ENCODE results near the gene KLHL40.

Gene KLHL40

DNA sequence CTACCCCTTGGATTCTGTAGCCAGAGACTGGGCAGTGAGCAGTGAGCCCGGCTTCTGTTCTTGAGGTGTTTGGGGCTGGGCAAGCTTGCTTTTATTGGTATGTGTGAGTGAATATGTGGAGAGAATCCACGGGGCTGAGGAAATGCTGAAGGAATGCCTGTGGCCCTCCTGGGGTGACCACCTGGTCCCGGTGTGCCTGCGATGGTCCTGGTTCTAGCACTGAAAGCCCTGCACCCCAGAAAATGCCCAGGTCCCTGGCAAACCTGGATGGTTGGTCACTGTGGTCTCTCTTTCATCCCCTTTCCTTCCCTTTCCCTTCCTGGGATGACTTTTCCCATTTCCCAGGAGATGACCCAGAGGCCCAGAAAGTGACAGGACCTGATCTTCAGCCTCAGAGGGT lies 27.7 kb upstream of the KLHL40 start:
- DNase-seq (ENCODE audit: low spot score): no peak

DNA sequence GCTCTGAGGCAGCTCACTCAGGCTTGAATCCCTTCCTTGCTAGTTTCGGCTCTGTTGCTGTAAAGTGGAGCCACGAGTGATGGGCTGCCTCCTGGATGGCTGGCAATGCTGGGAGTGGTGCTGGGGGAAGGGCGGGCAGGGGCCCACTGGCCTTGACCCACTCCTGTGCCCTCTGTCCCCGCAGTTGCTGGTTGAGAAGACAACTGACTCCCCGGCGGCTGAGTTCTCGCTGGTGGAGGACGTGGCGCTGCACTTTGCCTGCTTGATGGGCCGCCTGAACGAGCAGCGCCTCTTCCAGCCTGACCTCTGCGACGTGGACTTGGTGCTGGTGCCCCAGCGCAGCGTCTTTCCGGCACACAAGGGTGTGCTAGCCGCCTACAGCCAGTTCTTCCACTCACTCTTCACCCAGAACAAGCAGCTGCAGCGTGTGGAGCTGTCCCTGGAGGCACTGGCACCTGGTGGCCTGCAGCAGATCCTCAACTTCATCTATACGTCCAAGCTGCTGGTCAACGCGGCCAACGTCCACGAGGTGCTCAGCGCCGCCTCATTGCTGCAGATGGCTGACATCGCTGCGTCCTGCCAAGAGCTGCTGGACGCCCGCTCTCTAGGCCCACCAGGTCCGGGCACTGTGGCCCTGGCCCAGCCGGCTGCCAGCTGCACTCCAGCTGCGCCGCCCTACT lies 27.1 kb upstream of the KLHL40 start:
- DNase-seq (ENCODE audit: low spot score): no peak

- no peak for DNase-seq (ENCODE audit: low spot score)
Observed at GRCh38 chr3:42658771-42659390, 26.5 kb upstream of the KLHL40 start.

DNA sequence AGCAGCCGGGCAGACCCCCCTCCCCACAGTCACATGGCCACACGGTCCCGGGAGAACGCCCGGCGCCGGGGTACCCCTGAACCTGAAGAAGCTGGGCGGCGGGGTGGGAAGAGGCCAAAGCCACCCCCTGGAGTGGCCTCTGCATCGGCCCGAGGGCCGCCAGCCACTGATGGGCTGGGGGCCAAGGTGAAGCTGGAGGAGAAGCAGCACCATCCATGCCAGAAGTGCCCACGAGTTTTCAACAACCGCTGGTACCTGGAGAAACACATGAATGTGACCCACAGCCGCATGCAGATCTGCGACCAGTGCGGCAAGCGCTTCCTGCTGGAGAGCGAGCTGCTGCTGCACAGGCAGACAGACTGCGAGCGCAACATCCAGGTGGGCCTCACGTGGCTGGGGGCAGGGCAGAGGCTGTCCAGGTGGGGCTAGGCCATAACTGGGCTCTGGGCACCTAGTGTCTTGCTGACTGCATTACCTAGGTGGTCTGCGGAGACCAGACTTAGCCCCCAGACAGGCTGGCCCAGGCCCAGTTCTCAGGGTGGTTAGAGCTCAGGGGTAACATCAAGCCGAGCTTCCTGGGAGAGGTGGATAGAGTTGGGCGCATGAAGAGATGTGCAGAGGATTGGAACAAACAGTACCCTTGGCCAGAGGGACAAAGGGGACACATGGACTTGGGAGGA lies 25.7 kb upstream of the KLHL40 start:
- DNase-seq (ENCODE audit: low spot score): no peak

DNA sequence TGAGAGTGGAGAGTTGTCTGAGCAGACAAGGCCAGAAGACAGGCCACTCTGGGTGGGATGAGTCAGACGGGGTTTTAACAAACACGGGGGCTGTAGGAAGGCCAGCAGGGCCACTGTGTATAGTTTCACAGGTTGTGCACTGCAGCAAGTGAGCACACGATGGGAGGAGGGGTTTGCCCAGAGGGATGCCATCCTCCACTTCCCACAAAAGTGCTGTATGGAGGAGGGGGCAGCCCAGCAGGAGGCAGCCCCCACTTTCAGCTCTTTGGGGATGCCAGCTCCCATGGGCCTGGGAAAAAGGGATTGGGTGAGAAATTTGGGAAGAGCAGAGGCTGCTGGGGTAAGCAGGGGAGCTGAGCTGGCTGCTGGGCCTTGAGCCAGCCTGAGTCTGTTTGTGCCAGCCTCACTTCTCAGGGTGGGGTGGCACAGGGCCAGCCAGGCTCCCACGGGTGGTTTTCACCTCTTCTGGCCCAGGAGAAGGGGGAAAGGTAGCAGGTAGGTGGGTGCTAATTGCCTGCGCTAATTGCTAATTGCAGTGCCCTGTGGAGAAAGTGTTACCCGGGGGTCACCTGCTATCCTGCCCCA lies 25.1 kb upstream of the KLHL40 start:
- no peak for DNase-seq (ENCODE audit: low spot score)

- DNase-seq (ENCODE audit: low spot score): no peak
Observed at GRCh38 chr3:42660898-42661297, 24.4 kb upstream of the KLHL40 start.

DNA sequence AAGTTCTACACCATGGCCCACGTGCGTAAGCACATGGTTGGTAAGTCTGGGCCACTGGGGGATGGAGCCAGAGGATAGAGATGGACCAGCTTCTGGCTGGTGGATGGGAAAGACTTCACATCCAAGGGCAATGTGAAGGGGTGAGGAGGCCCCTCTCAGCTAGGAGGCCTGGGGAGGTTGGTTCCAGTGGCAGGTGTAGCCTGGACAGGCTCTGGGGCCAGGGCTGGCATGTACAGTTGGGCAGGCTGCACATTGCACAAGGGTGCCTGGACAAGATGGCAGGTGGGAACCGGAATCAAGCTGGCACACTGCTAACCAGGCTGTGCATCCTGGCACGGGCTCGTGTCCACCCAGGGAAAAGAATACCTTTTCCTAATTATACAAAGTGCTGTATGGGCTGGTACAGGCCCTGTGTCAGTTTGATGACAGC lies 23.7 kb upstream of the KLHL40 start:
- DNase-seq (ENCODE audit: low spot score): peak; percentile 57

DNA sequence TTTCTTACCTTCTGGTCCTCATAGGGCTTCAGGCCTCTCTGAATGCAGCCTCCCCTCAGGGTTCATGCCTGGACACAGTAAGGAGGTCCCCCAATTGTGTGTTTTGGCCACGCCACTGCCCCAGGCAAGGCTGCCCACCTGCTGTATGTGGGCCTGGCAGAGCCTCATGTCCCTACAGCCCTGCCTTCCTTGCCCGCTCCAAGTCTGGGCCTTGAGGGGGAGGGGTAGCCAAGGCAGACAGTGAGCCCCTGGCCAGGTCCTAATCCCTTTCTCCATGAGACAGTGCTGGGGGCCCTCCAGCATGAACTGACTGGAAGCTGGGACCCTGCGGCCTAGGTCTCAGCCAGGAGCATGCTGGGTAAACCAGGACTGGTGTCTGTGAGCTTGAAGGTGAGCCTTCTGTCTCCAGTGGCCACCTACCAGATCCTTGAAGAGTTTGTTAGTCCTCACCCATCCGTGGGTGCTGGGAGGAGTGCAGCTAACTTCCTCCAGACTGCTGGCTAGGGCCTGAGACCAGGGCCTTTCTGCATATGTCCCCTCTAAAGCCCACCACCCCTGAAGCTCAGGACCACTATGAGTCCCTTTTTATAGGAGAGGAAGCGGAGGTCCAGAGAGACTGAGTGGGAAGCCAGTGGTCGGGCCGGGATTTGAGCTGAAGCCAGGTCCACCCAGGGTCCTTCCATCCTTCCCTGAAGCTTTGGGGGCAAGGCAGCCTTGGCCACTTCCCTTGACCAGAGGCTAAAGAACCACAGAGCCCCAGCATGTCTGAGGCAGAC lies 23.1 kb upstream of the KLHL40 start:
- no peak for DNase-seq (ENCODE audit: low spot score)

- no peak for DNase-seq (ENCODE audit: low spot score)
Observed at GRCh38 chr3:42662813-42663535, 22.4 kb upstream of the KLHL40 start.

GRCh38 chr3:42663581-42664437 lies 21.5 kb upstream of the KLHL40 start:
- DNase-seq (ENCODE audit: low spot score): no peak

GRCh38 chr3:42664438-42664803 lies 20.9 kb upstream of the KLHL40 start:
- no peak for DNase-seq (ENCODE audit: low spot score)

DNA sequence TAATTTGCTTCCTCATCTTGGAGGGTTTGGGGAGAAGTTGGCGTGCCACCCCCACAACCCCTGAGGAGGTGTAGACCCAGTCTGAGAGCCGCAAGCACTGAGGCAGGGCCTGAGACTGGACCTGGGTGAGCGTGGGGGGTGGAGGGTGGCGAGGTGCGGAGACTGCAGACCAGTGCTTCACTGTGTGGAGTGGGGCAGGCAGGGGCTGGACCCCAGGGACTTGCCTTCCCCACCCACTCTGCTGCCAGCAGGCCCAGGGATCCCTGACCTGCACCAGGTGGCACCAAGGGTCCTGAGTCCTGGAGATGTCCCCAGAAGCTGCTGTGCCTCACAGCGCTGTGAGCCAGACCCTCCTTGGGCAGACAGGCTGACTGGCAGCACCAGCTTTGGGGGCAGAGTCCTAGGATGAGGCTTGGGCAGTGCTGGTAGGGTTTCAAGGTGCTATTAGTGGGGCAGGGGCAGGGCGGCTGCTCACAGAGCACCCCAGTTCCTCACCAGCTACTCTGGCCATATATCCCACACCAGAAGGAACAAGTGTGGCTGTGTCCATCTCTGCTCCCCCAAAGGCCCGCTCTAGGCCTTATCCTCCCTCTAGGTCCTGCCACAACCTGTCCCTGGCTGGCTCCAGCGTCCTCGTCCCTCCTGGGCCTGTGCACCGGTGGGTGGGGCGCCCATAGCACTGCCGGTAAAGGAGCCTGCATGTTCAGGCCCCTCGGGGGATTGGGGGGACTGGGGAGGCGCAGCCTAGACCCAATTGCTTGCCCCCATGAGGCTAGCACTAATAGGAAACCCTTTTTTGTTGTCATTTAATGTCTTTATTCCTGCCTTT lies 20.1 kb upstream of the KLHL40 start:
- DNase-seq (ENCODE audit: low spot score): no peak

DNA sequence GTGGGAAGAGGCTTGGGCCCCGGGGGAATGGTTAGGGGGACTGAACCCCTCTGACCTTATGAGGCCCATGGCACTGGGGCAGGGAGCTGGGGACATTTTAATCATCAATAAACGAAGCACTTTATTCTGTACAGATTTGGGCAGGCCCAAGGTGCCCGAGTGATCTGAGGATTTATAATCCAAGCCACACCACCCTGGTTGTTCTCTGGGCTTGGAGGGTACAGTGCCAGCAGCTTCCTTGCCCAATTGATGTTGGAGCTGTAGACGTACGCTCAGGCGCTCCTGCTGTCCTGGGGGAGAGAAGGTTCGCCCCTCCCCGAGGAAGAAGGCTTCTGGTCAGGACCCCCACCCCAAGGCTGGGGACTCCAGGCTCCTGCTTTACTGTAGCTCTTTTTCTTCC lies 19.3 kb upstream of the KLHL40 start:
- no peak for DNase-seq (ENCODE audit: low spot score)

- DNase-seq (ENCODE audit: low spot score): no peak
Observed at GRCh38 chr3:42666577-42666998, 18.7 kb upstream of the KLHL40 start.

DNA sequence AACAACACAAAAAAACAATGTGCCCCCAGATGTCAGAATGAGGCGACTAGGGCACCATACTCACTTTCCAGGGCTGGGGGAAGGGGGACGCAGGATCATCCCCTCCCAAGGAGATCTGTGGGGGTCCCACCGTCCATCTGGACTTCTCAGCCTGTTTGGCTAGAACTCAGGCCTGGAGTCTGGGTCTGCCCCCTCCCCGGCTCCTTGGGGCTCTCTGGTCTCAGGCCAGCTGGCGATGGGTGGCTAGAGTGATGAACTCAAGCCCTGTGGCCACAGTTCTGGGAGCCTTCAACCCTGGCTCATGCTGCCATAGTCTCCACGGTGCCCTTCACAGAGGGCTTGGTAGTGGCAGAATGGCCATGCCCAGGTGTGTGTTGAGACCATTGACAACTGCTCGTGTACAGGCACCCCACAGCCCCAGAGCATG lies 18.2 kb upstream of the KLHL40 start:
- no peak for DNase-seq (ENCODE audit: low spot score)

DNA sequence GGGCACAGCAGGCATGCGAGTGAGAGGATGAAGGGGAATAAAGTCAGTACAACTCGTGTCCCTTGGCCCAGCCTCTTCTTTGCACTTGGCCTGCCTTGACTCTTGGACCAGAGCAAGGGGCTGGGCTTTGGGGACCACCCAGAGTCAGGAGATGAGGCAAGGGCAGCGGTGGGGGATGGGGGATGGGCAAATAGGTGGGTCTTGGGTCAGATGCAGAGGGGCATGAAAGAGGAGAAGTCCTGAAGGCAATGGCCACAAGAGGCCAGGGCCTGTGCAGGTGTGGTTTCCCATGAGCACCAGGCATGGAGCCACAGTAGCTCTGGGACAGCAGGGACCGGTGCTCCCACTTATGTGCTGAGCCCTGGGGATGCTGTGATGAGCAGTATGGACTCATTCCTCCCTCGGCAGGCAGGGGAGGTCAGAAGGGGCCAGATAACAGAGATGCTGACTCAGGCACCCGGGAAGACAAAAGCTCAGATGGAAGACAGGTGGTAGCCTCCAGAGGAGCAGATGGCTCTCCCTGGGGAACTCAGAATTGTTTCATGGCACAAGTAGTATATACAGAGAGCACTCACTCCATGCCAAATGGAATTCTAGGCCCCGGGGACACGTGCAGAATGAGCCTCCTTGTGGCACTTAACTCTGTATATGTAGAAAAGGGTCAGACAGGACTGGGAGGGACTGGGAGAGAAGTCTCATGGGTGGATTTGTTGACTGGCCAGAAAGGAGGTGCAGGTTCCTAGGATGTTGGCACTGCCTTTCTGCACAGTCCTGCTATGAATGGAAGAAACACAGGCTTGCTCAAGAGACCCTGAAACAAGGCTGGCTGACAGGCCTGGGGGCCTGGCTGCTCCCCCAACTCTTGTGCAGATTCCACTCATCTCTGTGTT lies 17.6 kb upstream of the KLHL40 start:
- DNase-seq (ENCODE audit: low spot score): peak; percentile 80

GRCh38 chr3:42668413-42668760 lies 16.9 kb upstream of the KLHL40 start:
- no peak for DNase-seq (ENCODE audit: low spot score)

- DNase-seq (ENCODE audit: low spot score): no peak
Observed at GRCh38 chr3:42668793-42669217, 16.5 kb upstream of the KLHL40 start.

Measured in cerebellar cortex (tissue), 1 donor.